ENCODE data around the gene AQP12B.

DNA sequence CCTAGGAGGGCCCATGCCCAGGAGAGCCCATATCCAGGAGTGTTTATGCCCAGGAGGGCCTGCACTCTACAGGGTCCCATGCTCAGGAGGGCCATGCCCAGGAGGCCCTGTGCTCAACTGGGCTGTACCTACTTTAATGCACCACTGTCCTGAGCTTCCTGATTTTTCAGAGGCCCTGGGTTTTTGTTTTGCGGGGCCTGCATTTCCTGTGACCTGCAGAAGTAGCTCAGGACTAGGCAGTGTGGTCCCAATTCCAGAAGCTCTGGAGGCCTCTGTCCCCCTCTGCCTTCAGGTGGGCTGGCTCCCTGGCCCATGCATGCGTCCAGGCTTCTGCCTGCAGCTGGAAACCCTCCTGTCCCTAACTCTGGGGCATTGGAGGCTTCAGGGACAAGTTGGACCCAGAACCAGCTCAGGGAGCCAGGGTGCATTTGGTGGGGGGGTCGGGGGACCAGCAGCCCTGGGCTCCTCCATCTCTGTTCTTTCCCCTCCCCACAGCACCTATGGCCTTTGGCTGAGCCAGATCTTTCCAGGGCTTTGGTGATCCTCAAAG, 46.6 kb downstream of the AQP12B start:
- no peak for TF ChIP-seq HOXD13 (CRISPR knock-in tag; IDR thresholded peaks at IDR 0.05; ENCODE audit: borderline replicate concordance)
- TF ChIP-seq, protein P1, sequence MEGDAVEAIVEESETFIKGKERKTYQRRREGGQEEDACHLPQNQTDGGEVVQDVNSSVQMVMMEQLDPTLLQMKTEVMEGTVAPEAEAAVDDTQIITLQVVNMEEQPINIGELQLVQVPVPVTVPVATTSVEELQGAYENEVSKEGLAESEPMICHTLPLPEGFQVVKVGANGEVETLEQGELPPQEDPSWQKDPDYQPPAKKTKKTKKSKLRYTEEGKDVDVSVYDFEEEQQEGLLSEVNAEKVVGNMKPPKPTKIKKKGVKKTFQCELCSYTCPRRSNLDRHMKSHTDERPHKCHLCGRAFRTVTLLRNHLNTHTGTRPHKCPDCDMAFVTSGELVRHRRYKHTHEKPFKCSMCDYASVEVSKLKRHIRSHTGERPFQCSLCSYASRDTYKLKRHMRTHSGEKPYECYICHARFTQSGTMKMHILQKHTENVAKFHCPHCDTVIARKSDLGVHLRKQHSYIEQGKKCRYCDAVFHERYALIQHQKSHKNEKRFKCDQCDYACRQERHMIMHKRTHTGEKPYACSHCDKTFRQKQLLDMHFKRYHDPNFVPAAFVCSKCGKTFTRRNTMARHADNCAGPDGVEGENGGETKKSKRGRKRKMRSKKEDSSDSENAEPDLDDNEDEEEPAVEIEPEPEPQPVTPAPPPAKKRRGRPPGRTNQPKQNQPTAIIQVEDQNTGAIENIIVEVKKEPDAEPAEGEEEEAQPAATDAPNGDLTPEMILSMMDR (tag by site-specific recombination; IDR thresholded peaks at IDR 0.05) = no peak
- TF ChIP-seq, protein P2, sequence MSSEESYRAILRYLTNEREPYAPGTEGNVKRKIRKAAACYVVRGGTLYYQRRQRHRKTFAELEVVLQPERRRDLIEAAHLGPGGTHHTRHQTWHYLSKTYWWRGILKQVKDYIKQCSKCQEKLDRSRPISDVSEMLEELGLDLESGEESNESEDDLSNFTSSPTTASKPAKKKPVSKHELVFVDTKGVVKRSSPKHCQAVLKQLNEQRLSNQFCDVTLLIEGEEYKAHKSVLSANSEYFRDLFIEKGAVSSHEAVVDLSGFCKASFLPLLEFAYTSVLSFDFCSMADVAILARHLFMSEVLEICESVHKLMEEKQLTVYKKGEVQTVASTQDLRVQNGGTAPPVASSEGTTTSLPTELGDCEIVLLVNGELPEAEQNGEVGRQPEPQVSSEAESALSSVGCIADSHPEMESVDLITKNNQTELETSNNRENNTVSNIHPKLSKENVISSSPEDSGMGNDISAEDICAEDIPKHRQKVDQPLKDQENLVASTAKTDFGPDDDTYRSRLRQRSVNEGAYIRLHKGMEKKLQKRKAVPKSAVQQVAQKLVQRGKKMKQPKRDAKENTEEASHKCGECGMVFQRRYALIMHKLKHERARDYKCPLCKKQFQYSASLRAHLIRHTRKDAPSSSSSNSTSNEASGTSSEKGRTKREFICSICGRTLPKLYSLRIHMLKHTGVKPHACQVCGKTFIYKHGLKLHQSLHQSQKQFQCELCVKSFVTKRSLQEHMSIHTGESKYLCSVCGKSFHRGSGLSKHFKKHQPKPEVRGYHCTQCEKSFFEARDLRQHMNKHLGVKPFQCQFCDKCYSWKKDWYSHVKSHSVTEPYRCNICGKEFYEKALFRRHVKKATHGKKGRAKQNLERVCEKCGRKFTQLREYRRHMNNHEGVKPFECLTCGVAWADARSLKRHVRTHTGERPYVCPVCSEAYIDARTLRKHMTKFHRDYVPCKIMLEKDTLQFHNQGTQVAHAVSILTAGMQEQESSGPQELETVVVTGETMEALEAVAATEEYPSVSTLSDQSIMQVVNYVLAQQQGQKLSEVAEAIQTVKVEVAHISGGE (tag by site-specific recombination; conservative IDR thresholded peaks at IDR 0.05; ENCODE audit: low read depth) = no peak
- no peak for TF ChIP-seq ZNF335 (tag by site-specific recombination; conservative IDR thresholded peaks at IDR 0.05)
- TF ChIP-seq, protein P3, sequence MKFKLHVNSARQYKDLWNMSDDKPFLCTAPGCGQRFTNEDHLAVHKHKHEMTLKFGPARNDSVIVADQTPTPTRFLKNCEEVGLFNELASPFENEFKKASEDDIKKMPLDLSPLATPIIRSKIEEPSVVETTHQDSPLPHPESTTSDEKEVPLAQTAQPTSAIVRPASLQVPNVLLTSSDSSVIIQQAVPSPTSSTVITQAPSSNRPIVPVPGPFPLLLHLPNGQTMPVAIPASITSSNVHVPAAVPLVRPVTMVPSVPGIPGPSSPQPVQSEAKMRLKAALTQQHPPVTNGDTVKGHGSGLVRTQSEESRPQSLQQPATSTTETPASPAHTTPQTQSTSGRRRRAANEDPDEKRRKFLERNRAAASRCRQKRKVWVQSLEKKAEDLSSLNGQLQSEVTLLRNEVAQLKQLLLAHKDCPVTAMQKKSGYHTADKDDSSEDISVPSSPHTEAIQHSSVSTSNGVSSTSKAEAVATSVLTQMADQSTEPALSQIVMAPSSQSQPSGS (tag by site-specific recombination; IDR thresholded peaks at IDR 0.05; ENCODE audit: low read depth) = no peak
- TF ChIP-seq, protein P4, sequence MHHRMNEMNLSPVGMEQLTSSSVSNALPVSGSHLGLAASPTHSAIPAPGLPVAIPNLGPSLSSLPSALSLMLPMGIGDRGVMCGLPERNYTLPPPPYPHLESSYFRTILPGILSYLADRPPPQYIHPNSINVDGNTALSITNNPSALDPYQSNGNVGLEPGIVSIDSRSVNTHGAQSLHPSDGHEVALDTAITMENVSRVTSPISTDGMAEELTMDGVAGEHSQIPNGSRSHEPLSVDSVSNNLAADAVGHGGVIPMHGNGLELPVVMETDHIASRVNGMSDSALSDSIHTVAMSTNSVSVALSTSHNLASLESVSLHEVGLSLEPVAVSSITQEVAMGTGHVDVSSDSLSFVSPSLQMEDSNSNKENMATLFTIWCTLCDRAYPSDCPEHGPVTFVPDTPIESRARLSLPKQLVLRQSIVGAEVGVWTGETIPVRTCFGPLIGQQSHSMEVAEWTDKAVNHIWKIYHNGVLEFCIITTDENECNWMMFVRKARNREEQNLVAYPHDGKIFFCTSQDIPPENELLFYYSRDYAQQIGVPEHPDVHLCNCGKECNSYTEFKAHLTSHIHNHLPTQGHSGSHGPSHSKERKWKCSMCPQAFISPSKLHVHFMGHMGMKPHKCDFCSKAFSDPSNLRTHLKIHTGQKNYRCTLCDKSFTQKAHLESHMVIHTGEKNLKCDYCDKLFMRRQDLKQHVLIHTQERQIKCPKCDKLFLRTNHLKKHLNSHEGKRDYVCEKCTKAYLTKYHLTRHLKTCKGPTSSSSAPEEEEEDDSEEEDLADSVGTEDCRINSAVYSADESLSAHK (tag by site-specific recombination; IDR thresholded peaks at IDR 0.05) = no peak
- TF ChIP-seq, protein P5, sequence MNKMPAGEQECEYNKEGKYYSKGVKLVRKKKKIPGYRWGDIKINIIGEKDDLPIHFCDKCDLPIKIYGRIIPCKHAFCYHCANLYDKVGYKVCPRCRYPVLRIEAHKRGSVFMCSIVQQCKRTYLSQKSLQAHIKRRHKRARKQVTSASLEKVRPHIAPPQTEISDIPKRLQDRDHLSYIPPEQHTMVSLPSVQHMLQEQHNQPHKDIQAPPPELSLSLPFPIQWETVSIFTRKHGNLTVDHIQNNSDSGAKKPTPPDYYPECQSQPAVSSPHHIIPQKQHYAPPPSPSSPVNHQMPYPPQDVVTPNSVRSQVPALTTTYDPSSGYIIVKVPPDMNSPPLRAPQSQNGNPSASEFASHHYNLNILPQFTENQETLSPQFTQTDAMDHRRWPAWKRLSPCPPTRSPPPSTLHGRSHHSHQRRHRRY (tag by site-specific recombination; IDR thresholded peaks at IDR 0.05) = no peak
- no peak for TF ChIP-seq ZNF510 (tag by site-specific recombination; IDR thresholded peaks at IDR 0.05; ENCODE audit: insufficient replicate concordance)
- TF ChIP-seq KLF1 (tag by site-specific recombination; IDR thresholded peaks at IDR 0.05) = no peak
- no peak for TF ChIP-seq FEZF1 (tag by site-specific recombination; IDR thresholded peaks at IDR 0.05)
- no peak for TF ChIP-seq ZNF837 (tag by site-specific recombination; IDR thresholded peaks at IDR 0.05)
- TF ChIP-seq ZNF292 (tag by site-specific recombination; IDR thresholded peaks at IDR 0.05; ENCODE audit: borderline replicate concordance, low read depth) = no peak
- no peak for TF ChIP-seq ZNF544 (tag by site-specific recombination; IDR thresholded peaks at IDR 0.05)
- no peak for TF ChIP-seq YY1 (tag by site-specific recombination; IDR thresholded peaks at IDR 0.05)

Measured in HEK293 (cell line).